ENCODE results near the gene FAM177A1.
A peak's percentile ranks its signal among the peaks of the same experiment; 100 is the strongest.
"Not testable (repeated sequence)": the region's sequence is repeated elsewhere in the genome, so short reads cannot be mapped to it uniquely, and the experiment has no call there.

FAM177A1 gene

DNA sequence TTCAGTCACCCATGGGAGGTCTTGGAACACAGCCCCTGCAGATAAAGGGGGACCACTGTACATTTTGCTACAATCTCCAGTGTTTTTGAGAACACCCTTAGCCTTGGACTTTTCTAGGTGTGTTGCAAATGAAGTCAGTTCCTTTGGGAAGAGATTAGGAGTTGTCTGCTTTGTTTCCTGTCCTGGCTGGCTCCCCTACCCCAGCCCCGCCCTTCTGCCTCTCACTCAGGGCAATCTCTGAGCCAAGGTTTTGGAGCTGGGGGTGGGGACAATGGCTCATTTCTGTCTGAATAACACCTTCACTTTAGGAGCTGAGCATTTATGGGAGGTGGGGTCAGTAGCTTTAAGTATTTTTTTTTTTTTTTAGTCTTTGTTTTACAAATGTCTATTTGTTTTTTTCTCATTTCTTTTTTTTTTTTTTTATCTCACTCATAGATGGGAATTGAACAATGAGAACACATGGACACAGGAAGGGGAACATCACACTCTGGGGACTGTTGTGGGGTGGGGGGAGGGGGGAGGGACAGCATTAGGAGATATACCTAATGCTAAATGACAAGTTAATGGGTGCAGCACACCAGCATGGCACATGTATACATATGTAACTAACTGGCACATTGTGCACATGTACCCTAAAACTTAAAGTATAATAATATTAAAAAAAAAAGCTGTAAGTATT is 15.2 kb downstream of the FAM177A1 start:
- not testable (repeated sequence) for DNase-seq (ENCODE audit: low read depth)

DNA sequence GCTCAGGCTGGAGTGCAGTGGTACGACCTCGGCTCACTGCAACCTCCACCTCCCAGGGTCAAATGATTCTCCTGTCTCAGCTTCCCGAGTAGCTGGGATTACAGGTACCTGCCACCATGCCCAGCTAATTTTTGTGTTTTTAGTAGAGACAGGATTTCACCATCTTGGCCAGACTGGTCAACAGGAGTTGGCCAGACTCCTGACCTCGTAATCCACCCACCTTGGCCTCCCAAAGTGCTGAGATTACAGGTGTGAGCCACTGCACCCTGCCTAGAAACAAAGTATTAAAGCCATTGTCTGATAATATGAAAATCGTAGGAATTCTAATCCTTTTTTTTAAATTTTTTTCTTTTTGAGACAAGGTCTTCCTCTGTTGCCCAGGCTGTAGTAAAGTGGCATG is 19.7 kb downstream of the FAM177A1 start:
- not testable (repeated sequence) for DNase-seq (ENCODE audit: low read depth)

DNA sequence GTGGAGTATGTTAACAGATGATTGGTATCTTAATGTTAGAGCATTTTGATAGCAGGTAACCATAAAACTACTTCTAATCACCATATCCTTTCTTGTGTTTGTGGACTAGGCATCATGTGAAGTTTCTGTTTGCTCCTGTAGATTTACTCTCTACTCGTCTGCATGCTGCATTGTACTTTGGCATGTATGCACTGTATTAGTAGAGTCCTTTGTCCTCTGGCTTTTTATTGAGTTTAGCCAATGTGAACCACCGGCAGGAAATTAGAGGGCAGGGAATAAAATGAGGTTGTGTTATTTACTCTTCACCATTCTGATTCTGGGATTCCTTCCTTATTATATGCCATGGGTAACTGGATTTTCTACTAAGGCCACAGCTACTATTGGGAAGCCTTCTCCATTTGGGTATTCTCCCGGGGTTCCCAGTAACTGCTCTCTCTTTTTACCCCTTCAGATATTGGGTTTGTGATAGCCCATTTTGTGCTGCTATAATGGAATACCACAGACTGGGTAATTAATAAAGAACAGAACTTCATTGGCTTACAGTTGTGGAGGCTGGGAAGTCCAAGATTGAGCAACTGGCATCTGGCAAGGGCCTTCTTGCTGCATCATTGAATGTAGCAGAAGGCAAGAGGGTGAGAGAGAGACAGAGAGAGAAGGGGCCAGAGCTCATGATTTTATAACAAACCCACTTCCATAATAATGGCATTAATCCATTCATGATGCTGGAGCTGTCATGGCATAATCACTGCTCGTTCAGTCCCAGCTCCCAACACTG is 22.4 kb downstream of the FAM177A1 start:
- no peak for DNase-seq (ENCODE audit: low read depth)

DNA sequence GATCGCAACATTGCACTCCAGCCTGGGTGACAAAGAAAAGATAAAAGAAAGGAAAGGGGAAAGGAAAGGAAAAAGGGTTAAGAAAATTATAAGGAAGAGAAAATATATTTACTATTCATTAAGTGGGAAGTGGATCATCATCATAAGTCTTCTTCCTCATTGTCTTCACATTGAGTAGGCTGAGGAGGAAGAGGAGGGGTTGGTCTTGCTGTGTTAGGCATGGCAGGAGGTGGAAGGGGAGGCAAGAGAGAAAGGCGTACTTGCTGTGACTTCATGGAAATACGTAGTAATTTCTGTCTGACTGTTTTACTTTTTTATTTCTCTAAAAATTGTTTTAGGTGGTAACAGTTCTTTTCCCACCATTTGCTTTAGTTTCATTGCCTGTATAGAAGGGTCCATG is 26.2 kb downstream of the FAM177A1 start:
- DNase-seq (ENCODE audit: low read depth) = no peak

DNA sequence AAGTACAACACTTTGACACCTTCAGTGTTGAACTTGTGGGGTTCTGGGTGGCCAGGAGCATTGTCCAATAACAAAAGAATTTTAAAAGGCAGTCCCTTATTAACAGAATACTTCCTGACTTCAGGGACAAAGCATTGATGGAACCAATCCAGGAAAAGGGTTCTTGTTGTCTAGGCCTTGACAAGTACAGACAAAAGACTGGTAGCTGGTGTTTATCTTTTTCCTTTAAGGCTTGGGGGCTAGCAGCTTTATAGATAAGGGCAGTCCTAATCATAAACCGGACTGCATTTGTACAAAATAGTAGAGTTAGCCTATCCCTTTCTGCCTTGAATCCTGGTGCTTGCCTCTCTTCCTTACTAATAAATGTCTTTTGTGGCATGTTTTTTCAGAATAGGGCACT is 27.4 kb downstream of the FAM177A1 start:
- no peak for DNase-seq (ENCODE audit: low read depth)

DNA sequence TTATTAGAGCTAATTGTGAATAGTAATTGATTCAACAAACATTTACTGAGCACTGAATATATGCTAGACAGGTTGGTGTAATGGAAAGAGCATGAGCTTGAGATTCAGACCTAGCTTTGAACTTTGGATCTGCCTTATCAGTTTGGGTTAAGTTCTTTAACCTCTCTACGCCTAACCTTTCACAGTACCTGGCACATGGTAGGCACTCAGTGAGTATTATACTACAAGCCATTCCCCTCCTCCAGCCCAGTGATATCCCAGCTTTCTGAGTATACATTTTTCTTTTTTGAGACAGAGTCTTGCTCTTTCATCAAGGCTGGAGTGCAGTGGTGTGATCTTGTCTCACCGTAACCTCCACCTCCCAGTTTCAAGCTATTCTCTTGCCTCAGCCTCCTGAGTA is 32.0 kb downstream of the FAM177A1 start:
- DNase-seq (ENCODE audit: low read depth) = no peak

DNA sequence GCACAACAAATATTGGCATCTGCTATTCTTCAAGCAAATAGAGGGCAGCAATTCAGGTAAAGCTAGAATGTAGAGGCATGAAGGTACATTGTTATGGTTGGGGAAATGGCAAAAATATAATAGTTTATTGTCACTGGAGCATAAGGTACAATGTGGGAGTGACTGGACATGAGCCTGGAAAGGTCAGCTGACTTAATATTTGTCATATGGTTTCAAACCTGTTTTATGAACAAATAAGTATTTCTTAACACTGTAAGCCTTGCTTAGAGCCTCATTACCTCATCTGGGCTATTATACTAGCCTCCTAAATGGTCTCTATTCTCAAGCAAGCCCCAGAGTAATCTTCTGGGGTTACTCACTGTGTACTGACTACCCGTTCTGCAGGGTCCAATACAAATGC is 33.7 kb downstream of the FAM177A1 start:
- DNase-seq (ENCODE audit: low read depth) = no peak

DNA sequence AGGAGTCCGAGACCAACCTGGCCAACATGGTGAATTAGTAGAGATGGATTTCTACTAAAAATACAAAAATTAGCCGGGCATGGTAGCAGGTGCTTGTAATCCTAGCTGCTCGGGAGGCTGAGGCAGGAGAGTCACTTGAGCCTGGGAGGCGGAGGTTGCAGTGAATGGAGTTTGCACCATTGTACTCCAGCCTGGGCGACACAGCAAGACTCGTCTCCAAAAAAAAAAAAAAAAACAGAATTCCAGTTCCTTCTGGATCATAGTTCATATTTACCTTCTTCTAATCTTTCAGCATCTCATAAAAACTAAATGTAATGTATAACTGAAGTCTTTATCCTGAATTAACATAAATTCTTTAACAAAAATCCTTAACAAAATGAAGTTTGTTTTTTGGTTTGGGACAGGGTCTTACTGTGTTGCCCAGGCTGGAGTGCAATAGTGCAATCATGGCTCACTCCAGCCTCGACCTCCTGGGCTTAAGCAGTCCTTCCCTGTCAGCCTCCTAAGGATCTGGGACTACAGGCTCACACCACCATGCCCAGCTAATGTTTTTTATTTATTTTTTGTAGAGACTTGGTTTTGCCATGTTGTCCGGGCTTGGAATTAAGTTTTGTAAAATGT is 37.6 kb downstream of the FAM177A1 start:
- no peak for DNase-seq (ENCODE audit: low read depth)

DNA sequence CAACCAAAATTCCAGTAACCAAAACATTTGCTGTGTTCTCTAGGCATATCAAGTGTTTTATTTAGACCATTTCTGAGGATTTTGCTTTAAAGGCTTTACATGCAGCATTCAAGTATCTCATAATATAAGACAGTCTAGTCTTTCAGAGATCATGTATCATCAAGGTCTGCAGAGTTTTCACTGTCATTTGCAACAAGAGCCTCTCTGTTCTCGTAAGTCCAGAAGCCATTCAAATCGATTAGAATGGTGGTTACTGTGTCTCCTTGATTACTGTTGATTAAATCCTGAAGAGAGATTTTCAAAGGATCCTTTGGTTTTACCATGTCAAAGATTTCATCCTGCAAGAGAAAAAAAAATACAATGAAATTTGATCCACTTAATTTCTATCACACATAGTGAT is 39.4 kb downstream of the FAM177A1 start:
- no peak for DNase-seq (ENCODE audit: low read depth)

DNA sequence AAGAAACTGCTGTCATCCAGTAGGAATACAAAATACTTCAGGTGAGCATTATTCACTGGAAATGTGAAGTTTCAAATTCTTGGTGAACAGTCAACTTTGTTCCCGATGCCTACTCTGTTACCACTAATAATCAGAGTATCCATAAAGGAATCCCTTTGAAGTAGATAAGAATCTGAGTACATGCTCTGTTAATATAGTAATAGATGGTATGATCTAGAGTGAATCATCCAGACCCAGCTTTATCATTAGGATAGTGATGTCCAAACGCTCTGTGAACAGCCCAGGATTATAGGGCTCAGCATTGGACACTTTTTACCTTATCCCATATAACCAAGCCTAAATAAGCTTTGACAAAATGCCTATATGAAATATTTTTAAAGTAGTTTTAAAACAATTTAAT is 42.4 kb downstream of the FAM177A1 start:
- DNase-seq (ENCODE audit: low read depth) = peak; percentile 52

DNA sequence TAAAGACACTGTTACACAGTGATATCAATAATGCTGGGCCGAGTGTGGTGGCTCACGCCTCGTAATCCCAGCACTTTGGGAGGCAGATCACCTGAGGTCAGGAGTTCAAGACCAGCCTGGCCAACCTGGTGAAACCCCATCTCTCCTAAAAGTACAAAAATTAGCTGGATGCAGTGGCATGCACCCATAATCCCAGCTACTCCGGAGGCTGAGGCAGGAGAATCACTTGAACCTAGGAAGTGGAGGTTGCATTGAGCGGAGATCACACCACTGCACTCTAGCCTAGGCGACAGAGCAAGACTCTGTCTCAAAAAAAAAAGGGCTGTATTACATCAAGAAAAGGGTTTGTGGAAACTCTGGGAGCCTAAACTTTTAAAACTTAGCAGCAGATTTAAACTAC is 48.6 kb downstream of the FAM177A1 start:
- DNase-seq (ENCODE audit: low read depth) = not testable (repeated sequence)

DNA sequence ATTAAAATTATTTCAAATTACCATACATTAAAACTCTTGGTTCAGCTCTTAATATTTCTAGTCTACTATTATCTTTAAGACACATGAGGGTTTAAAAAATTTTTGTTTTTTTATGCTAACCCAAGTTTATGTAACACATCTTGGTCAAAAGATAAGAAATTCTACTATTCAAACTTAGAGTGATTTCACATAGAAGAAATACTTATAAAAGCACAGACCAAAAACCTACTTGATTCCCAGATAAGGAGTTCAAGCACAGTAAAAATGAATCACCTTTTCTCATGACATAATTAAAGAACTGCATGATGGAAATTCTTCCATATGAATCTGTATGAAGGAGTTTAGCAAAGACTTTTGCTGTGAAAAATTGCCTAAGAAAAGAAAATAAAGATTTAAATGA is 61.8 kb downstream of the FAM177A1 start:
- no peak for DNase-seq (ENCODE audit: low read depth)

DNA sequence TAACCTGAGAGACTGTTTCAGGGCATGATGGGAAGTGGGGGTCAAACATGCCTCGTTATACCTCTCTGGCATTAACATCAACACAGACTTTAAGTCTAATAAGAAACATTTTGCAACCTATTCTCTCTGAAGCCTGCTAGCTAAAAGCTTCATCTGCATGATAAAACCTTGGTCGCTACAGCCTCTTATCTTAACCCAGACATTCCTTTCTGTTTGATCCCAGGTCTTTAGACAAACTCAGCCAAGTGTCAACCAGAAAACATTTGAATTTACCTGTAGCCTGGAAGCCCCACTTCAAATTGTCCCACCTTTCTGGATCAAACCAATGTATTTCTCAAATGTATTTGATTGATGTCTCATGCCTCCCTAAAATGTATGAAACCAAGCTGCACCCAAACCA is 66.6 kb downstream of the FAM177A1 start:
- DNase-seq (ENCODE audit: low read depth) = no peak

DNA sequence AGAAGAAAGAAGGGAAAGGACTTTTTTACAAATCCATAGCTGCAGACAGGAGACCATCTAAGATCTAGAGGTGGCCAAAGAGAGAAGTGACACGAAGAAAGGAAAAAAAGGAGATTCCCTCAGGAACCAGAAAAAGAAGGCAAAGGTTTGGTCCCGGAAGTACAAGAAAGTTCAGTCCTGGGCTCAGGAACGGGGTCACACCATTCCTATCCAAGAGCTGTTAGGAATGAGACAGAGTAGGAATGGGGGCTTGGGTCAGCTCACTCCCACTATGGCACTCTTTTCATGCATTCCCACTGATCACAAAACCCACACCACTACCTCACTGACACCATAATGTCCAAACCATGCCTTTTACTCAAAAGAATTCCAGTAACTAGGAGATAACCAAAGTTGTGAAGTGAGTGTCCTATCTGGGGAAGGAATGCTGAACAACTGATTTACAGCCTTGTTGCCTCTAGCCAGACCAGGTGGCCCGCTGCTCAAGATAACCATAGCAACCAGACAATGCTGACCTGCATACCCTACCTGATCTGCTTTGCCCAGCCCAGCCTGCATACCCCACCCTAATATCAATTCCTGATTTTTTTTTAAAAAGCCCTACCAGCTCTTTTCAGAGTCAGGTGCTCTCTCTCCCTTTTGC is 67.4 kb downstream of the FAM177A1 start:
- no peak for DNase-seq (ENCODE audit: low read depth)

DNA sequence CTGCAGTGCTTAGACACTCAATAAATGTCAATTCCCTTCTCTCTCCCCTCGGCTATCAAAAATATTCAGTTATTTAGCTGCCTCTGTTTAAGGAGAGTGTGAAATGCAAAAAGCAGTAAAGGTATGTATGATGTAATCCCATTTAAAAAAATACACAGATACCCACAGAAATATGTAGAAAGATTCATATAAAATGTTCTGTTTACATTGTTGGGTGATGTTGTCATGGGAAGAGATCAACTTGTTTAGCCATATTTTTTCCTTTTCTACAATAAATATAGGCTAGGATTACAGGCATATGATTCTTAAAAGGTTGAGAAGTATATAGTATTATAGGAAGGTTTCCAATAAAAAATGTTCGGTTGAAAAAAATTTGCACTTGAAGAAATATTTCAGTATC is 68.0 kb downstream of the FAM177A1 start:
- peak; percentile 63 for DNase-seq (ENCODE audit: low read depth)

DNA sequence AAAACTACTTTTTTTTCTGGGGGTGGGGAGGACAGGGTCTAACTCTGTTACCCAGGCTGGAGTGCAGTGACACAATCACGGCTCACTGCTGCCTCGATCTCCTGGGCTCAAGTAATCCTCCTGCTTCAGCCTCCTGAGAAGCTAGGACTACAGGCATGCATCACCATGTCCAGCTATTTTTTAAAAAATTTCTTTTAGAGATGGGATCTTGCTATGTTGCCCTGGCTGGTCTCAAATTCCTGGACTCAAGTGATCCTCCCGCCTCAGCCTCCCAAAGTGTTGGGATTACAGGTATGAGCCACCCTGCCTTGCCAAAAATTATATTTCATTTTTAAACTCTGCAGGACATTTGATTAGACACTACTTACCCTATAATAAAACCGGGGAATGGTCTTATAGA is 70.2 kb downstream of the FAM177A1 start:
- DNase-seq (ENCODE audit: low read depth) = no peak

DNA sequence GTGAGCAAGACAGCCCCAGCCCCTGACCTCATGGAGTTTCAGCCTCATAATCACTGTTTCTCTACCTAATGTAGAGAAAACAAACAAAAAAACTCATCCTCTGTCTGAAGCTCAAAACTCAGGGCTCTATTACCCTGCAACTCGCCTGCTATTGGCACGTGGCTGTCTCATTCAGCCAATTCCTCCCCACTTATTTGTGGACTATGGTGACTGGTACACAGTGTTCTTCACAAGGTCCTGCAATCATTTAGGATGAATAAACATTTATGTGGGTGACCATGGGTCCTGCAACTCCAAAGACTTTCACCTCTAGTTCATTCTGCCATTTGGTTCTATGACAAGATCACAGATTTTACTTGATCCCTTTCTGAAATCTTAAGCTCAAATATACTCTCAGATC is 71.0 kb downstream of the FAM177A1 start:
- DNase-seq (ENCODE audit: low read depth) = no peak

DNA sequence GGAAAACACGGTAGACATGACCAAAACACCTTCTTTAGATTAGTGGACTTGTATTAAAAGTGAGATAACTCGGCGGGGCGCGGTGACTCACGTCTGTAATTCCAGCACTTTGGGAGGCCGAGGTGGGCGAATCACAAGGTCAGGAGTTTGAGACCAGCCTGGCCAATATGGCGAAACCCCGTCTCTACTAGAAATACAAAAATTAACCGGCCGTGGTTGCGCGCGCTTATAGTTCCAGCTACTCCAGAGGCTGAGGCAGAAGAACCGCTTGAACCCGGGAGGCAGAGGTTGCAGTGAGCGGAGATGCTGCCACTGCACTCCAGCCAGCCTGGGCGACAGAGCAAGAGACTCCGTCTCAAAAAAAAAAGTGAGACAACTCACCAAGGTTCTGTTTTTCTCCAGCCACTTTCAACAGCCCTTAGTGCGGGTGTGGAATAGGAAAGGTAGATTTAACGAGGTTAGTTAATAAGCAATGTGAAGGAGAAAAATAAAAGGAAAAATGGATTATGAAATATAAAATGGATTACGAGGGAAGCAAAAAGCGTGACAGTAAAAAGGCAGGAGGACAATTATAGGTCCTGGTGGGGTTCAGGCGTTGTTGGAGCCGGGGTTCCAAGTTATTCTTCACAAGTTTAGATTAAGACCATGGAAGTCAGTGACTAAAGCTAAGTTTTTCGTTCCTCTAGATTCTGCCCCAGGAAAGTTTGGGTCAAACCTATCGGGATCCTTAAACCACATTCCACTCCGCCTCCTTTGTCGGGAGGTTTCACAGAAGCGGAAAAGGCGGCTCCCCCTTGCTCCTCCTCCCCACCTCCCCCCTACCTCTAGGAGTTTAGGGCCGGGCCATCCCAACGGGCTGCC is 75.2 kb downstream of the FAM177A1 start:
- DNase-seq (ENCODE audit: low read depth) = peak; percentile 19

DNA sequence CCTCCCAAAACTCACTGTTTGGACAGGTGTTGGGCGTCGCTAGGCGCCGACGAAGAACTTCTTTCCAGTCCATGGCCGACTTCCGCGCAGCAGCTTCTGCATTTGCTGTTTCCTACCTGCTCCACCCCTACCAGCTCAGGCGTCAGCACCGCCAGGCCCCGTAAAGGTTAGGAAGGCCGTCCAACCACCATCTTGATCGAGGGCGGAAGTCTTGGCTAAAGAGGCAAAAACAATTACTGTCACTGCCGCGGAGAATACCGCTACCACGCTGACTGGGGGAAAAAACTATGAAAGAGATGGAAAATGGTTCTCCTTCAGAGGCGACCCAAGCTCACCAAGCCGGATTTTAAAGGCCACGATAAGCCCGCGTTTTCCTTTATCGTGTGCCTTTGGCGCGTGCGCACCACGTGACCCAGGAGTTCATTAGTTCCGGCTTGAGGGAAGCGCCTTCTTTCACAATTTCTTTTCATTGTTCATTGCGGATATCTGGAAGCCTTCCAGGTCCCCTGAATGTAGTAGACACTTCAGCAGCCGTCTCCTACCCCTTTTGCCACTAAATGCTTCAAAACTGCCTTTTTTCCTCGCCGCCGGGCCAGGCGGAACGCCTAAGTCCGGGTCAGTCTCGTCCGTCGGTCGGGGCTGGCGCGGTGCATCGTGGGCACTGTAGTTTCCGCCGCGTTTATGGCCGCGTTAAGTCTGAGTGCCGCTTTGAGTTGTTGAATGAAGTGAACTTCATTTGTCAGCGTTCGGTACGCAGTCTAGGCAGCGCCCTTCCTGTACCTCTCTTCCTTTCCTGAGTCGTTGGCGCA is 76.0 kb downstream of the FAM177A1 start, which contains the start of the genes PPP2R3C and PRORP:
Gene PPP2R3C, minus strand, starts transcription at position 104 of the 809 bp plus-strand sequence. Its CDS starts 31 bp downstream, at position 73.
Gene PRORP, plus strand, starts transcription at position 666 of the 809 bp plus-strand sequence. CDS start 694 bp downstream, outside the sequence.
- DNase-seq (ENCODE audit: low read depth) = peak; percentile 96

DNA sequence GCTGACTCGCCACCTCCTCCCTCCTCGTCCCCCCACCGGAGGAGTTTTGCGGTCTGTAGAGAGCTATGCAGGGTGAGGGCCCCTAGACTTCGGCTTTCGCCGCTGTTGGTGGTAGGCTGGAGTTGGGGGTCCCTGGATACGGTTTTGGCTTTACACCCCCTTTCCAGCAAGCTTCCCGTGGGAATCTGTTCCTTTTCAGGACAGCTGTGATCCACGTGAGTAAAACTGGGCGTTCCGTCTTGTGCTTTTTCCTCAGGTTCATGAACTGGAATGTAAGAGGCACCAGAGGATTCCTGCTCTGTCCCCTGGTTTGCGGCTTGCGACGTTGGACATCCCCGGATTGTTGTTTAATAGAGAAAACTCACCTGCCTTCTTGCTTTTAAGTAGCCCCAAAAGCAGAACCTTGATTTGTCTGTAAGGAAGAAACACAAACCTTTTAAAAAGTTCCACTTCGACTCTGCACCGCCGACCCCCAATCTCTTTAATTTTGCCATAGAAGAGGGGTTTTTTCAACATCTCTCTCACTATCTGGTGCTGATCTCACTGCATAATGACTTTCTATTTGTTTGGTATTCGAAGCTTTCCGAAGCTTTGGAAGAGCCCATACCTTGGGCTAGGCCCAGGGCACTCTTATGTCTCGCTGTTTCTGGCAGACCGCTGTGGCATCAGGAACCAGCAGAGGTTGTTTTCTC is 76.8 kb downstream of the FAM177A1 start:
- DNase-seq (ENCODE audit: low read depth) = peak; percentile 72
